H9 (cell line): ENCODE data around the gene ADAMTS16. TPM values are rescaled to one million over a fixed set of nuclear protein-coding genes. Genes with fewer than 3 reads are reported as not detected.

Experiments
- DNase-seq: peaks from one replicate; pipeline ENCODE4 v3.0.0-alpha.2; 2017
- H2AFZ ChIP-seq: one replicate; pipeline ENCODE4 v1.6.1; 2013; ENCODE audit warnings: mild to moderate bottlenecking, low read length, control low read depth, moderate library complexity
- H2AK5ac ChIP-seq: 2 replicates; pipeline ENCODE4 v1.6.1; 2013; ENCODE audit warnings: low read length, control low read depth, mixed read lengths; ENCODE audit not compliant: insufficient read length
- H2BK120ac ChIP-seq: one replicate; pipeline ENCODE4 v1.6.1; 2013; ENCODE audit warnings: low read depth, mild to moderate bottlenecking, low read length, control low read depth, inconsistent platforms; ENCODE audit not compliant: poor library complexity, severe bottlenecking
- H2BK12ac ChIP-seq: 2 replicates; pipeline ENCODE4 v1.6.1; 2013; ENCODE audit warnings: low read length, control low read depth, mixed read lengths, low read depth; ENCODE audit not compliant: insufficient read length
- H2BK15ac ChIP-seq: 2 replicates; pipeline ENCODE4 v1.6.1; 2013; ENCODE audit warnings: low read depth, low read length, control low read depth
- H2BK20ac ChIP-seq: one replicate; pipeline ENCODE4 v1.6.1; 2013; ENCODE audit warnings: low read depth, mild to moderate bottlenecking, low read length, control low read depth, inconsistent platforms; ENCODE audit not compliant: poor library complexity, severe bottlenecking
- H2BK5ac ChIP-seq: 2 replicates; pipeline ENCODE4 v1.6.1; 2013; ENCODE audit warnings: low read length, control low read depth, mixed read lengths; ENCODE audit not compliant: insufficient read length
- H3K14ac ChIP-seq: 2 replicates; pipeline ENCODE4 v1.6.1; 2013; ENCODE audit warnings: low read length, control low read depth; ENCODE audit not compliant: insufficient read depth
- H3K18ac ChIP-seq: 2 replicates; pipeline ENCODE4 v1.6.1; 2013; ENCODE audit warnings: low read depth, mild to moderate bottlenecking, mixed read lengths, low read length, control low read depth; ENCODE audit not compliant: insufficient read length
- H3K23ac ChIP-seq: 2 replicates; pipeline ENCODE4 v1.6.1; 2013; ENCODE audit warnings: low read length, control low read depth, mixed read lengths, low read depth; ENCODE audit not compliant: insufficient read length
- H3K23me2 ChIP-seq: 2 replicates; pipeline ENCODE4 v1.6.1; 2013; ENCODE audit warnings: low read depth, mild to moderate bottlenecking, mixed read lengths, low read length, control low read depth; ENCODE audit not compliant: insufficient read length, poor library complexity, severe bottlenecking
- H3K27ac ChIP-seq: 2 replicates; pipeline ENCODE4 v1.5.1; 2013; ENCODE audit warnings: low read length, control low read depth, mixed read lengths, low read depth; ENCODE audit not compliant: insufficient read length
- H3K27me3 ChIP-seq: 2 replicates; pipeline ENCODE4 v1.6.1; 2013; ENCODE audit warnings: low read length, control low read depth, inconsistent platforms; ENCODE audit not compliant: insufficient read depth
- H3K4ac ChIP-seq: 2 replicates; pipeline ENCODE4 v1.6.1; 2013; ENCODE audit warnings: low read depth, mild to moderate bottlenecking, control low read depth, inconsistent platforms, low read length, moderate library complexity
- H3K4me1 ChIP-seq: 2 replicates; pipeline ENCODE4 v1.6.1; 2013; ENCODE audit warnings: low read length, control low read depth, inconsistent platforms; ENCODE audit not compliant: insufficient read depth
- H3K4me2 ChIP-seq: 2 replicates; pipeline ENCODE4 v1.6.1; 2013; ENCODE audit warnings: low read length, control low read depth, mixed read lengths; ENCODE audit not compliant: insufficient read length, insufficient read depth
- H3K56ac ChIP-seq: 2 replicates; pipeline ENCODE4 v1.6.1; 2013; ENCODE audit warnings: low read depth, mild to moderate bottlenecking, mixed read lengths, low read length, control low read depth; ENCODE audit not compliant: insufficient read length
- H3K79me1 ChIP-seq: 2 replicates; pipeline ENCODE4 v1.6.1; 2013; ENCODE audit warnings: low read depth, mild to moderate bottlenecking, moderate library complexity, low read length, control low read depth, inconsistent platforms; ENCODE audit not compliant: insufficient read depth, poor library complexity, severe bottlenecking
- H3K79me2 ChIP-seq: 2 replicates; pipeline ENCODE4 v1.6.1; 2013; ENCODE audit warnings: low read length, control low read depth, inconsistent platforms; ENCODE audit not compliant: insufficient read depth
- H3K9ac ChIP-seq: 2 replicates; pipeline ENCODE4 v1.6.1; 2013; ENCODE audit warnings: low read length, control low read depth, mixed read lengths; ENCODE audit not compliant: insufficient read length; ENCODE audit errors: extremely low read depth
- H3K9me3 ChIP-seq: one replicate; pipeline ENCODE4 v1.6.1; 2013; ENCODE audit warnings: low read depth, low read length, inconsistent platforms; ENCODE audit not compliant: control insufficient read depth
- H3T11ph ChIP-seq: one replicate; pipeline ENCODE4 v1.6.1; 2013; ENCODE audit warnings: mild to moderate bottlenecking, low read length, control low read depth, inconsistent platforms
- H4K20me1 ChIP-seq: one replicate; pipeline ENCODE4 v1.6.1; 2013; ENCODE audit not compliant: control insufficient read depth, insufficient read length, insufficient read depth
- H4K5ac ChIP-seq: 2 replicates; pipeline ENCODE4 v1.6.1; 2013; ENCODE audit warnings: low read depth, mild to moderate bottlenecking, mixed read lengths, low read length, control low read depth; ENCODE audit not compliant: insufficient read length
- H4K8ac ChIP-seq: replicated peaks from 2 replicates; pipeline ENCODE4 v1.6.1; 2013; ENCODE audit warnings: low read length, control low read depth, mixed read lengths, low read depth; ENCODE audit not compliant: insufficient read length
- H4K91ac ChIP-seq: 2 replicates; pipeline ENCODE4 v1.6.1; 2013; ENCODE audit warnings: low read depth, mild to moderate bottlenecking, moderate library complexity, mixed read lengths, low read length, control low read depth; ENCODE audit not compliant: insufficient read length
- H3K27ac Mint-ChIP-seq, 3 experiments: 2 replicates in 2 of 3; 3 replicates in 1 of 3; pipeline ENCODE4 v1.8.0; 2020 to 2021; ENCODE audit warnings: mixed read lengths in 3 of 3, mild to moderate bottlenecking in 1 of 3, moderate library complexity in 1 of 3
- H3K27me3 Mint-ChIP-seq: 2 replicates; pipeline ENCODE4 v1.8.0; 2021; ENCODE audit warnings: low read depth, mild to moderate bottlenecking, moderate library complexity, mixed read lengths
- H3K36me3 Mint-ChIP-seq, 3 experiments: 2 replicates in 2 of 3; 3 replicates in 1 of 3; pipeline ENCODE4 v1.8.0; 2020 to 2021; ENCODE audit warnings: low read depth in 3 of 3, mixed read lengths in 3 of 3; ENCODE audit not compliant: insufficient read depth in 1 of 3
- H3K4me1 Mint-ChIP-seq, 2 experiments: 2 replicates each; pipeline ENCODE4 v1.8.0; 2020; ENCODE audit warnings: mixed read lengths in 2 of 2
- H3K4me3 Mint-ChIP-seq, 2 experiments: 2 replicates in 1 of 2; 3 replicates in 1 of 2; pipeline ENCODE4 v1.8.0; 2020 to 2021; ENCODE audit warnings: mild to moderate bottlenecking in 2 of 2, mixed read lengths in 2 of 2, moderate library complexity in 1 of 2
- H3K9me3 Mint-ChIP-seq, 2 experiments: 2 replicates in 1 of 2; 3 replicates in 1 of 2; pipeline ENCODE4 v1.8.0; 2020; ENCODE audit warnings: mild to moderate bottlenecking in 2 of 2, mixed read lengths in 2 of 2, moderate library complexity in 1 of 2
- CTCF ChIP-seq: fragments of 200-600 bp; sonication (generic); conservative IDR thresholded peaks from 3 replicates; pipeline ENCODE4 v1.8.0; 2021; ENCODE audit warnings: antibody characterized with exemption, mild to moderate bottlenecking
- WGBS: extraction: QIAGEN DNeasy Blood & Tissue Kit; methylation state at CpG from one replicate; pipeline ENCODE4 v1.1.7; 2013; ENCODE audit warnings: missing lambda C conversion rate, low lambda C conversion rate, mixed read lengths; ENCODE audit not compliant: insufficient read length; ENCODE audit errors: extremely low coverage; 5-methylcytosine and 5-hydroxymethylcytosine counted together
- total RNA-seq: library from RNA; stranded (reverse); gene quantifications from 2 replicates; pipeline ENCODE4 v1.2.1, GENCODE V29; 2021

Gene ADAMTS16
- total RNA-seq, 1 experiment from 2014 or later, result 4.5 TPM

- no peak overlapping the region for H4K8ac ChIP-seq
- Mint-ChIP-seq H3K27ac (no peak overlapping the region), H3K9me3 (no peaks in the 10 kb centered on the region), H3K36me3 (peaks cover 2 to 5% (median 3%) of the 10 kb centered on the region in 3 experiments; a peak in 5 of 7 replicates), H3K4me1 (peaks cover 18 to 27% of the 10 kb centered on the region in 2 experiments), H3K4me3 (no peak overlapping the region), H3K27me3 (peaks cover 3% of the 10 kb centered on the region)
- no peaks in the 10 kb centered on the region for H3K79me1 ChIP-seq
- H3K18ac ChIP-seq, result no peak overlapping the region
- H3K9me3 ChIP-seq, result no peaks in the 10 kb centered on the region
- no peaks in the 10 kb centered on the region for H3K23me2 ChIP-seq
- H2BK15ac ChIP-seq, result no peak overlapping the region
- H2BK120ac ChIP-seq, result no peak overlapping the region
- no peak overlapping the region for H3K4ac ChIP-seq
- H2BK5ac ChIP-seq, result no peak overlapping the region
- no peak overlapping the region for H3K56ac ChIP-seq
- no peak overlapping the region for H3K23ac ChIP-seq
- no peak overlapping the region for H3K14ac ChIP-seq
- DNase-seq, result no peak
- H3K27ac ChIP-seq, result no peak overlapping the region
- H3K4me2 ChIP-seq, result no peak overlapping the region
- no peaks in the 10 kb centered on the region for H3K79me2 ChIP-seq
- H3K4me1 ChIP-seq, result peaks cover 9% of the 10 kb centered on the region; the same call in 1 of the 2 replicates
- no peak overlapping the region for H3K9ac ChIP-seq
- no peak overlapping the region for H2BK12ac ChIP-seq
- no peak overlapping the region for H4K91ac ChIP-seq
- no peak overlapping the region for H2BK20ac ChIP-seq
- H3K27me3 ChIP-seq, result no peaks in the 10 kb centered on the region
- TF ChIP-seq CTCF, result no peak
- H2AFZ ChIP-seq, result no peak overlapping the region
- H4K20me1 ChIP-seq, result no peaks in the 10 kb centered on the region
- WGBS, result no CpG with 5 or more reads among the region's 3 CpGs
- H4K5ac ChIP-seq, result no peak overlapping the region
- H3T11ph ChIP-seq, result no peak overlapping the region
- H2AK5ac ChIP-seq, result no peak overlapping the region
These were observed 133.3 kb downstream of the ADAMTS16 start for GRCh38 chr5:5273398-5273797.
